ENCODE data around the gene SGSM1.
"Not testable (repeated sequence)": the region's sequence is repeated elsewhere in the genome, so short reads cannot be mapped to it uniquely, and the experiment has no call there.

The SGSM1 gene

DNA sequence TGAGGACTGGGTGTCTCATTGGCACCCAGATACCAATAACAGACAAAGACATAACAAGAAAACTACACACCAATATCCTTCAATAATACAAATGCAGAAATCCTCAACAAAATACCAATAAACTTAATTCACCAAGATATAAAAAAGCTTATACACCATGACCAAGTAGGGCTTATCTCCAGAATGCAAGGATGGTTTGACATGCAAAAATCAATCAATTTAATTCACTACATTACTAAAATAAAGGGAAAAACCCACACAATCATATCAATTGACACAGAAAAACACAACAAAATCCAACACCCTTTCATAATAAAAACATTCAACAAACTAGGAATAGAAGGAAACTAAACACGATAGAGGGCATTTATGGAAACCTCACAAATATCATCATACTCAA, 99.9 kb downstream of the SGSM1 start:
- DNase-seq: no peak

DNA sequence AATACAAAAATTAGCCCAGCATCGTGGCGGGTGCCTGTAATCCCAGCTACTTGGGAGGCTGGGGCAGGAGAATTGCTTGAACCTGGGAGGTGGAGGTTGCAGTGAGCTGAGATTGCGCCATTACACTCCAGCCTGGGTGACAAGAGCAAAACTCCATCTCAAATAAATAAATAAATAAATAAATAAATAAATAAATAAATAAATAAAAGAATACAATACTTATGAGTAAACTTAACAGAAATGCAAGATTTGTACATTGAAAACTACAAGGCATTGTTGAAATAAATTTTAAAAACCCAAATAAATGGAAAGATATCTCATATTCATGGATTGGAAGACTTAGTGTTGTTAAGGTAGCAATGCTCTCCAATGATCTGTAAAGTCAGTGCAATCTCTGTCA, 101.1 kb downstream of the SGSM1 start:
- not testable (repeated sequence) for DNase-seq

DNA sequence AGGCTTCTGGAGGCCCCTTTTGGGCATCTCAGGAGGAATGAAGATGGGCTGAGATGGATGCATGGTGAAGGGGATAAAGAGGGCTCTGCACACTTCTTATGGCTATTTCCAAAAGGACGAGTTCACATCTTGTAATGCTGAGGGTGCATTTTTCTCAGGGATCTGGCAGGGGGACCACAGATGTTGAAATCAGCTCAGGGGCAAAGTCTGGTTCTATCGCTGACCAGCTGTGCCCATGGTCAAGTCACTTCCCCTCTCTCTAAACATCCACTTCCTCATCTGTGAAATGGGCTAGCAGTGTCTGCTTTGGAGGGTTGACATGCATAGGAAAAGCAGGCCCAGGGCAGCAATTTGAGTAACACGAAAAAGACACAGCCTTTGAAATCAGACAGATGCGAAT, 114.0 kb downstream of the SGSM1 start:
- no peak for DNase-seq

DNA sequence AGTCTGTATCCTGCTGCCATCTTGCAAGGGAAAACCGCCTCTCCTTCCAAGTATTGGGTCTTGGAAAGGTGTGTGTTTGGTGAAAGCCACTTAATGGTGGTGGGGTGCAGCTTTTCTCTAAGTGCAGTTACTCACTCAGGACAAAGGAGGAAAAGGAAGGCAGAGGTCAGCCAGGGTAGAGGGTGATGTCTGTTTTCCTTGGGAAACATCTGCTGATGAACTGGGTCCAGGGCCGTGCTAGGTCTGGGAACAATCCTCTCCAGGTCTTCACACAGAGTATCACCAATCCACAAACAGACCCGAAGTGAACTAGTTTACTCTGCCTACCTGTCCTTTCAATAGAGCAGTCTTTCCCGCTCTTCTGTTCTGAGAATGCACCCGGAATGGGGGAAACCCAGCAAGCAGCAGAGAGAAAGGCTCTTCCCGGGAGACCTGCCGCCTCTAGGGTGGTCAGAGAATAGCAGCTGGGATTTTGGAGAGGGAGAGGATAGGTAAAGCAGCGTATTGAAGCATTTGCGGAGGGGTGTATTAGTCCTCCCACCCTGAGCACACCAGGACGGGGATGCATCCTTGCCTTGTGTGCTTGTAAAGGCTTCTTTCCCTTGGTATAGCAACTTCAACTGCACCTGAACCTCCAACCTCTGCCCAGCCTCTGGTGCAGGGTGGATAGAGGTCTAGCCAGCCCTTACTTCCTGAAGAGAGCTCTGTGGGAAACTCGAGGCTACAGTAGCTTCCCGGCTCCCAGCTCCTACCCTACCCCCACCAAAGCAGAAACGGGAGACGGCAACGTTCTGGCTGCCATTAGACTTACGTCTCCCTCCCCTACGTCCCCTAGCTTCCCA, 119.8 kb downstream of the SGSM1 start:
- no peak for DNase-seq

DNA sequence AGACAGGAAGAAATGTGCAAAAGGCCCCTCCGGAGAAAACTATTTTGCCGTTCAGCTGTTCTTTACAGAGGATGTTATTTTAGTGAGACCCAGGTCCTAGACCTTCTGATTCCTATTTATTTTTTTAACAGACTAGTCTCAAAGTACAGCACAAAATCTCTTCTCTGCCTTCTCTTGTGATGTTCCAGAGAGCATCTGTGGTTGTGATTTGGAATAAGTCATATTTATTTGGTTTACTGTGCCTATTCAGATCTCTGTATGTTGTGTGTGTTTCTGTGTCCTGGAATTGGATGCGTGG, 120.4 kb downstream of the SGSM1 start:
- no peak for DNase-seq

DNA sequence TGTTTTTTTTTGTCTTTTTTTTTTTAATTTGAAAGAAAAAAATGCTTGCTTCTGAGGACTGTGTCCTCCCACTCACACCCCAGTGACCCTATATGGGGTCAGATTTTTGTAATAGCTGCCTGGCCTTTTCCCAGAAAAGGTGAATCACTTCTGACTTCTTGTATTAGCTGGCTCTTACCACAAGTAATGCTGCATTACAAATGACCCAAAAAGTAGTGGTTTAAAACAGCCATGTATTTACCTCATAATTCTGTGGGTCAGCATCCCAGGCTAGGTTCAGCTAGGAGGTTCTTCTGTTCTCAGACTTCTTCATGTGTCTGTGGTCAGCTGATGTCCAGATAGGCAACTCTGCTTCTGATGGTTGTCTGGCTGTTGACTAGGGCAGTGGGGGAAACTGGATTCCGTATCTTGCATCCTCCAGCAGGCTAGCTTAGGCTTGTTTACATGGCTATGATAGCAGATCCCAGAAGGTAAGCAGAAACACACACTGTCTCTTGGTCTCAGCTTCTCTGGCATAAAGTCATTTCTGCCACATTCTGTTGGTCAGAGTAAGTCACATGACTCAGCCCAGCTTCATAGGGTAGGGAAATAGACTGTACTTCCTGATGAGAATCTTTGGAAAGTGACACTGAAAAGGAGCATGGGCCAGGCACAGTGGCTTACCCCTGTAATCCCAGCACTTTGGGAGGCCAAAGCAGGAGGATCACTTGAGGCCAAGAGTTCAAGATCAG, 121.0 kb downstream of the SGSM1 start:
- DNase-seq: peak; percentile 23

DNA sequence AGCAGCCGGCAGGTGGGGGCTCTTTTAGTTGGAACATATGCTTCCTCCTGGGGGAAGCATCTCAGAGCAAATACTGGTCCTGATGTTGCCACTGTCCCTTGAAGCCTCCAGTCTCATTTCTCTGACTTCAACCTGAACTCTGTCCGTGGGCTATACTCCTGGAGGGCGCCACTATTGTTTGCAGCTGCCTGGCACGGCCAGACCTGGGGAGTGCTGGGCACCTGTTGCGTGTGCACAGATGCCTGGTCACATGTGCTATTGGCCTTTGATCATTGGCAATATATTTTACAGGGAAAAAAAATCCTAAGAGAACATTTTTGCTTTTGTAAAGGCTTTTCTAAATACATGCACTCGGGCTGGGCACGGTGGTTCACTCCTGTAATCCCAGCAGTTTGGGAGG, 122.3 kb downstream of the SGSM1 start:
- no peak for DNase-seq

DNA sequence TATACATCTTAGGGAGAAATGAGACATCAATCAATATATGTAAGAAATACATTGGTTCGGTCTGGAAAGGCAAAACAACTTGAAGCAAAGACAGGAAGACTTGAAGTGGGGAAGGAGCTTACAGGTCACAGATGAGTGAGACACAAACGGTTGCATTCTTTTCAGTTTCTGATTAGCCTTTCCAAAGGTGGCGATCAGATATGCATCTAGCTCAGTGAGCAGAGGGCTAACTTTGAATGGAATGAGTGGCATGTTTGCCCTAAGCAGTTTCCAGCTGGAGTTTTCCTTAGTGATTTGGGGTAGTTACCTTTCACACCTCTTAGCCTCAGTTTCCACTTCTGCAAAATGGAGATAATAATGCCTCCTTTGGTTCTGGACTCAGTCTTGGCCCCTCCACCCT, 124.7 kb downstream of the SGSM1 start:
- DNase-seq: no peak

DNA sequence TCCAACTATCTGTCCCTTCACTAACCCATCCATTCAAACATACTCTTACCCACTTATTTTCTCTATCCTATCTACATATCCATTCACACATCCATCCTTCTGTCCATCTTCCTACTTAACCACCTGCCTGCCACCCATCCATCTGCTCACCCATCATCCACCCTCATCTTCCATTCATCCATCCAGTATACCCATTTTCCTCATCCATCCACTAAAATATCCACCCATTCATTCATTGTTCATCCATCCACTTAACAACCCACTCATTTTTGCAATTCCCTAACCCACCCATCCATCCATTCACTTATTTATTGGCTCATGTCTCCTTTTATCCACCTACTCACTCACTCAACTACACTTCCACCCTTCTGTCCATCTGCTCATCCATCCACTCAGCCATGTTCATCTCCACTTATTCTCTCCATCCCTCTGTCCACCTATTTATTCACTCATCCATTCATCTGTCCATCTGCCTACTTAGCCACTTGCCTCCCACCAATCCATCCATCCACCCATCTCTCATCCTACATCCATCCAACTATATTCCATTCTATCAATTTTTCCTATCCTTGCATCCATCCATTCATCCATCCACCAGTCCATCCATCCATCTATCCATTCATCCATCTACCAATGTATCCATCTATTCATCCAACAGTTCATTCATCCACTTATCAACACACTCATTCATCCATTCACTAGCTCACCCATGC, 129.9 kb downstream of the SGSM1 start:
- no peak for DNase-seq

DNA sequence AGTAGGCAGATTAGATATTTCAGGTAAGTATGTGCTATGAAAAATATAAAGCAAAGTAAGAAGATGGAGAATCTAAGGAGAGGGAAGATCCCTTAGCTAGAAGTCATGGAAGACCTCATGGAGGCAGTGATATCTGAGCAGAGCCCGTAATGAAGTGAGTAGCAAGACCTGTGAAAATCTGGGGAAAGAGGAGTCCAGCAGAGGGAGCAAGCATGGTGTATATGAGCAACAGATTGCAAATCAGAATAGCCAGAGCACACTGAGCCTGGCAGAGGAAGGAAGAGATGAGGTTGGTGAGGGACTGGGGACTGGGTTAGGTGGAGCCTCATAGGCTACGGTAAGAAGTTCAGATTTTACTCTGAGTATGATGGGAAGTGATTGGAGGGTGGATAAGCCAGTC, 131.1 kb downstream of the SGSM1 start:
- peak; percentile 7 for DNase-seq

DNA sequence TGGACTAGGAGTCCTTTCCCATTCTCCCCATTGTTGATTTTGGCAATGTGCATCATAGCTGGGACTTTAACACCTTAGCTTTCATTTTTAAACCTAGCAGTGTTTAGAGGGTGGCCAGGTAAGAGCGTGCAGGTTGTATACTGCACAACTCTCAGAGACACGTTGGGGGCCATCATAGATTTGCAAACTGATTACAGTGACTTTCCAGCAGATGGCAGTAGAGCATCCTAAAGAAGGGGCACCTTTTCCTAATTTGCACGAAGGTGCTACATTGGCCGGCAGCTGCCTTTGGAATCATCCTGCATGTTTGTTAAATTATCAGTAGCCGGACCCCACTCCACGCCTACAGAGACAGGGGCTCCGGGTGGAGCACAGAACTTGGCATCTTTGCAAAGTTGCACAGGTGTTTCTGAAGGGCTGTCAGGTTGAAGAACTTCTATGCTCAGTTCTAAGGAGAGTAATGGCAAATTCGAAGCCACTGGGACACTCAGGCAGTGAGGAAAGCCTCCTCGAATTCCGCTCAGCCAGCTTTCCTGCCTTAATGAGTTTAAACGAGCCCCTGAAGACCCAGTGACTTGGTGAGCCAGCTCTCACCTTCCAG, 132.8 kb downstream of the SGSM1 start:
- peak; percentile 23 for DNase-seq

DNA sequence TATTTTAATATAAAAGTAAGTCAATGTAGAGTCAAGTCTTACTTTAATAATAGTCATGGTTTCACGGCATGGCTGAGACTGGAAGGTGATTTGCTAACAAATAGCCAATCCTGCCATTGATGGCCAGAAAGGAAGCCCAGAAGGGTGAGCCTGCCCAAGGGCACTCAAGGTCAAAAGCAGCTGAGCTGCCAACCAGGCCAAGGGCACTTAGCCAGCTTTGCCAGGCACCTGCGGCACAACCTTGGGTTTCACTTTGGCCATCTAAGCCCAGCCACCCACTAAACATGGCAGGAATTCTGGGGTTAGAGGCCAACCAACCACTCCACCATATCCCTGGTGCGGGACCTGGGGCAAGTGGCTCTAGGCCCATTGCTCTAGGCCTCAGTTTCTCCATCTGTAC, 136.3 kb downstream of the SGSM1 start:
- no peak for DNase-seq

DNA sequence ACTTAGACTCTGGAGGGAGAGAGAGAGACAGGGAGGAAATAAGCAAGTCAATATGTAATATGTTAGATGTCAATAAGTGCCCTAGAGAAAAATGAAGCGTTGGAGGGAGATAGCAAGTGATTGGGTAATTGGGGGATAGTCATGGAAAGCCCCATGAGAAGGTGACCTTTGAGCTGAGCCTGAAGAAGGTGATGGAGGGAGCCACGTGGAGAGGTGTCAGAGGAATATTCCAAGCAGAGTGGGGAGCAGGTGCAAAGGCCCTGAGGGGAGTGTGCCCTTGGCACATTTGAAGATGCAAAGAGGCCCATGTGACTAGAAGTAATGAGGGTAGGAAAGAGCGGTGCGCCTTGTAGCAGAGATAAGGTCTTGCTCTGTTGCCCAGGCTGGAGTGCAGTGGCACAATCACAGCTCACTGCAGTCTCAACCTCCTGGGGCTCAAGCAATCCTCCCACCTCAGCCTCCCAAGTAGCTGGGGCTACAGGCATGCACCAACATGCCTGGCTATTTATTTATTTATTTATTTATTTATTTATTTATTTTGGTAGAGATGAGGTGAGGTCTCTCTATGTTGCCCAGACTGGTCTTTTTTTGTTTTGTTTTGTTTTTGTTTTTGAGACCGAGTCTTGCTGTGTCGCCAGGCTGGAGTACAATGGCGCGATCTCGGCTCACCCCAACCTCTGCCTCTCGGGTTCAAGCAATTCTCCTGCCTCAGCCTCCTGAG, 138.4 kb downstream of the SGSM1 start:
- DNase-seq: no peak

DNA sequence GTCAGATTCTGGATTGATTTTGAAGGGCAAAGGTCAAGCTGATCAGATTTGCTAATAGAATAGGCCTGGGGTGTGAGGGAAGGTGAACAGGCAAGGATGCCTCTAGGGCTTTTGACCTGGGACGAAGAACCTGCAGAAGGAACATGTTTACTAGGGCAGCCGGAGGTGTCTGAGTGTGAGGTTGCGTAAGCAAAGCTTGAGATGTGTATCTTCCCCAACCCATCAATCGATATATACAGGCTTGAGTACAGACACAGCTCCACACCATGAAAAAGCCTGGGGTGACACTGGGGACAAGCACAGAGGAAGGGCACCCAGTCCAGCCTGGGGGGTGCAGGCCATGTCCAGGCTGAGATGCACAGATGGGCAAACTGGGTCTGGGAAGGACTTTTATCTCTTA, 139.4 kb downstream of the SGSM1 start:
- DNase-seq: no peak

DNA sequence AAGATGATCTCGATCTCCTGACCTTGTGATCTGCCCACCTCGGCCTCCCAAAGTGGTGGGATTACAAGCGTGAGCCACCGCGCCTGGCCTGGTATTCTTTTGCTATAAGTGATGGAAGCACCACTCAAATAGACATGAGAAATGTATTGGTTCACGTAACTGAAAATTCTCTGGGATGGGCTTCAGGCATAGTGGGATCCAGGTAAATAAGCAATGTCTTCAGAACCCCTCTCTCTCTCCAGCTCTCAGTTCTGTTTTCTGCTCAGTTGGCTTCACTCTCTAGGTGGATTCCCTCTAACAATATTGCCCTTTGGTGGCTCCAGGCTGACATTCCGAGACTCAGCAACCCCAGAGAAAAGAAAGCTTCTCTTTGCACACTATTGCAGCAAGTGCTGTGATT, 141.4 kb downstream of the SGSM1 start:
- DNase-seq: no peak

DNA sequence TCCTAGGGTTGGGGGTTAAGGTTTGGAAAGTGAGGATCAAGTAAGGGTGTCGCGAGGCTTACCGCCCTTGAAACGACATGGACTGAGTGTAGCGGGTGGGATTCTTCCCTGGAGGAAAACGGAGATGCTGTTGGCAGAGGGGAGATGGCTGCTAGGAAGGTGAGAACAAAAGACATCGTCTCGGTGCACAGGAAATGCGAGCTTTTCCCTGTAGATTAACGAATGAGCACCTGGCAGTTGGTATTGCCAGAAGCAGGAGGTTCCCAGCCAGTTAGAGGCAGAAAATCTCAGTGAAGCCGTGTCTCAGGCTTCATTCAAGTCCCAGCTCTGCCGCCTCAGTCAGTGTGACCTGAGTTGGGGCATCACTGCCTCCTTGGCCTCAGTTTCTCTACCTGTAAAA, 141.9 kb downstream of the SGSM1 start:
- no peak for DNase-seq

DNA sequence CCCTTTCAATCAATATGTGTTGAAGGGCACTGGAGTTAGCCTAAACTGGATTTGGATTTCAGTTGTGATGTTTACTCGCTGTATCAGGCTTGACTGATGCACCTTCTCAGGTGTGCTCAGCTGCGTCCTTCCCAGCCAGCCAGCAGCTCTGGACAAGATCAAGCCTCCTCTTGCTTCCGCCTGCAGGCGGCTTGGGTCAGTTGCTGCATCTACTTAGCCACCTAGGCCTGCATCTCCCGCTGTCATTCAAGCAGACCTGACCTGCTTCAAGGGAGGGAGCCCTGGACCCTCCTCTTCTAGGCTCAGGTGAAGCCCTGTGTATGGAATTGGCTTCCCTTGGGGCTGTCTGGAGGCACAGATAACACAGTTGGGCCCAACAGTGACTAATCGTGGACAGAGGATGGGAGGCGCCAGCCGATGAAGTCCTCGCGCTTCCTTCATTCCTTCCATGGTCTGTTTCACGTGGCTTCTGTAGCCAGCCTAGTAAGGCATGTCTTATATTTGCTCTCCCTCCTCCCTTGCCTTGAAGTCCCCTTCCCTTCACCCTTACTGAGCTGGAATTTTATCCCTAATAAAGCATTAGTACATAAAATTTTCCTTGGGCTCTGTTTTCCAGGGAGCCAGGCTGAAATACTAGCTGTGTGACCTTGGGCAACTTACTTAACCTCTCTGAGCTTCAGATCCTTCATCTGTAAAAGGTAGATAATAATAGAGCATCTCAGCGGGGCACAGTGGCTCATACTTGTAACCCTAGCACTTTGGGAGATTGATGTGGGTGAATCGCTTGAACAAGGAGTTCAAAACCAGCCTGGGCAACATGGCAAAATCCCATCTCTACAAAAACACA, 142.6 kb downstream of the SGSM1 start:
- DNase-seq: no peak

DNA sequence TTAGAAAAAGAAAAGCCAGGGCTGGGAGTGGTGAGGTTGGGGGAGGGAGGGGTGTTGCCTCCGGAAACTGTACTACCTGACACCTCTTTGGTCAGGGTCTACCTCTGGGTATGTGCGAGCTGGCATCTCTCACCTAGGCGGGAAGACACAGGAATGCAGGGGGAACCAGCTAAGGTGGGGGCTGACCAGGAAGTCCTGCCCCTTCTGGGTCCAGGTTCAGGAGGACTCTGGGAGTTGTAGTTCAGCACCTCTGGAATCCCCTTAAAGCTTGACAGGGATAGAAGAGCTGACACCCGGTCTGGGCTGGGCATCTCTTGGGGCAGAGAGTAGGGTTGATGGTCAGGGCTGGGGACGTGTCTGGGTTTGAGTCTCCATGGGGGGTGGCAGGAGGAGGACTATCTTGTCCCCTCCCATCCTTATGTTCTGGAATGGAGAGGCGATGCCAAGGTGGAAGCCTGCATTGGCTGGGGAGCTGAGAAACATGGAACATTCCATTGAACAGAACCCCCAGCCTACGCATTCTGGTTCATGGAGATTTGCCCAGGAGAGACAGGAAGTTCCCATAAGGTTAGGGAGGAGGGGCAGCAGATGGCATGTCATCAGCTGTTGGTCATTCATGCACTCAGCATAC, 144.4 kb downstream of the SGSM1 start:
- peak; percentile 29 for DNase-seq

DNA sequence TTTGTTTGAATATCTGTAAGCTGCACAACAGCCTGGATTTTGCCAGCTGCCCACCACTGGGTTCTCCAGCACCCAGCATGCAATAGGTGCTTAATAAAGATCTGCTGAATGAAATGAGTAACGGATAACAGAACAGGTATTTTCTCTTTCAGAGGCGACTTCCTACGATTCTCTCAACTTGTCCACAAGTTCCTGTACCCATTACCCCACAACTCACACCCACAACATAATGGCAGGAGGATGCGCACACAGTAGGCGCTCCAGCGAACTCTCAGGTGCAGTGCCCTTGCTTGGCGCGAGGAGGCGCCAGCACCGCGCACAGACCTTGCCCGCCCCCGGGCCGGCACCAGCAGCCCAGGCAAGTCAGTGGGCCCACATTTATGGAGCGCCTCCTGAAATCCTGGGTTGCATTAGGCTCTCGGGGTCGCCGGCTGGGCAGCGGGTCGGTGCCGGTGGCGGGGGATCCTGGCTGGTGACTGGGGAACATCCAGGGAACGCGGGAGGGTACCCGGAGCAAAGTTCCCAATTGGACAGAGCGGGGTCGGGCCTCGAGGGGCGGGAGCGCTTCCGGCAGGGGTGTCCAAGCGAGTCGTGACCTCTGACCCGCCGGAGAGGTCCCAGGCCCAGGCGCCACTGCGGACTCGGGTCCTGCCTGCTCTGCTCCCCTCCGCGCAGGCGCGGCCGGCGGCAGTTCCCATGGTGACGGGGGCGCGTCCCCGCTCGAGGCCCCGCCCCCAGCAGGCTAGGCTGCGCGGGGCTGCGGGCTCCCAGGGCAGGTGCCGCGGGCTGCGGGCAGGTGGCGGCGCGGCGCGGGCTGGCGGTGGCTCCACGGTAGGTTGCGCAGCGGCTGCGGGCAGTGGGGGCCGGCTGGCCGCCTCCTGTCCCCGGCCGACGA, 146.2 kb downstream of the SGSM1 start, which contains the start of gene KIAA1671:
TSS of gene KIAA1671 (plus strand) at position 775 of the 895 bp plus-strand sequence. CDS start 75,284 bp downstream, outside the sequence.
- peak; percentile 60 for DNase-seq

DNA sequence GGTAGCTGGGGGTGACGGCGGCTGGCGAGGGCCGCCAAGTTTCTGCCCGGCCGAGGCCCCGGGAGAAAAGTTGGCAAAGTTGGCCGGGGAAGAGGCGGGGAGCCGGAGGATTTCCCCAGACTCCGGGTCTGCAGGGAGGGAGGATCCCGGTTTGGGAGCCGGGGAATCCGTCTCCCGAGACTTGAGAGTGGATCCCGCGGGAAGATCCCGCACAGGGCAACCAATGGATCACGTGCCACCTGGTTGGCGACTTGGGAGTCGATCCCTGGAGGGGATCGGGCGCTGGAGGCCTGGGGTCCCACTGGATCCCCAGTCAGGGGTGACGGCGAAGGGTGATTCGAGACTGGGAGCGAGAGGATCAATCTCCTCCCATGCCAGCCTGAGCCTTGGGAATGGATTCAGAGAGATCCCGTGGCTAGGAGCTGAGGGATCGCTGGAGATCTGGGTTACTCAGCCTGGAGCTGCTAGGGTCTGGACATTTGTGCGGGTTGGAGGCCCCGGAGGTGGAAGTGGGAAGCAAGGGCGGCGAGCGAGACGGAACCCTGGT, 146.9 kb downstream of the SGSM1 start:
- peak; percentile 39 for DNase-seq
